ENCODE data around the gene ZNF426. TPM values are rescaled to one million over a fixed set of nuclear protein-coding genes. Genes with fewer than 3 reads are reported as not detected.

The ZNF426 gene
- total and polyA plus RNA-seq, 2 of the 13 experiments (the other 11 are each of a cell fraction or from before 2014, with no cell fraction given) = 3.8 to 14.9 TPM

DNA sequence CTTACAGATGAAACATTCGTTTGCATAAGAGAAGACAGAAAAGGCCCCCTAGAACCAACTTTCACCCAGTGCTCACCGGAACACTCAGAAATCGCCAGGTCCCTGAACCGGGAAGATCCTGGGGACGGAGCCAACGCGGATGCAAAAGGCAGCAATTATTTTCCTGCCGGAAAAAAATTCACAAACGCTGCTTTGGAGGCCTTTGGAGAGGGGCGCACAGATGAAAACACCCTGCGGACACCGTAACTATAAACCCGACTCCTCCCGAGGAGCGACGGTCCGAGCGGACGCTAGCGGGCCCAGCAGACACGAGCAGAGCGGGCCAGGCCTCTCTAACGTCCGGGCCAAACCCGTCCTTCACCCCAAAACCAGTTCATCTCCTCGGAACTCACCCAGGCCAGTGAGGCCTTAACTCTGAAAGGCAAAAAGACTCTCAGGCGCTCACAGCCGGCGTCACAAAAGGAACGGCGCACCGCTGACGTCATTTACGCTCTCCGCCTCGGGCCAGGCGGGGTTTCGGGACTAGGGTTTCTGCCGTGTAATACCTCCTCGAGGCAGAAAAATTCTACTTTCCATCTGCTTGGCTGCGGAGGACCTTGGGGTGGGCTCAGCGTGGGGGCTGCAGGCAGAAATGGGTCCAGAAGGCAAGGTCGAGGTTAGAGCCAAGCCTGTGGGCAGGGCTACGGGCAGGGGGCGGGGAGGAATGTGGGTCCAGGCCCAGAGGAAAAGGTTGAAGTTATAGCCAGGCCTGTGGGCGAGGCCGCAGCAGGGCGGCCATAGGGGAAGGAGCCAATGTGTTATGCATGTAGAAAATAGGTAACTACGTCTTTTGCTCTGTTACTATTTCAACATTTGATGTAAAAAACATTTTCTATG, at the start of gene ZNF426 (continued):
- no peak for TF ChIP-seq ZNF468 (CRISPR knock-in tag; IDR thresholded peaks at IDR 0.05)
- 0 out of 2 replicates have a peak, but pooled peaks have one; percentile 44 for TF ChIP-seq ZNF543 (CRISPR knock-in tag; IDR thresholded peaks at IDR 0.05)
- TF ChIP-seq ADNP (CRISPR knock-in tag; IDR thresholded peaks at IDR 0.05) = no peak
- TF ChIP-seq SAP130 (CRISPR knock-in tag; IDR thresholded peaks at IDR 0.05; ENCODE audit: low read depth) = peak; percentile 89
- TF ChIP-seq, protein P1, sequence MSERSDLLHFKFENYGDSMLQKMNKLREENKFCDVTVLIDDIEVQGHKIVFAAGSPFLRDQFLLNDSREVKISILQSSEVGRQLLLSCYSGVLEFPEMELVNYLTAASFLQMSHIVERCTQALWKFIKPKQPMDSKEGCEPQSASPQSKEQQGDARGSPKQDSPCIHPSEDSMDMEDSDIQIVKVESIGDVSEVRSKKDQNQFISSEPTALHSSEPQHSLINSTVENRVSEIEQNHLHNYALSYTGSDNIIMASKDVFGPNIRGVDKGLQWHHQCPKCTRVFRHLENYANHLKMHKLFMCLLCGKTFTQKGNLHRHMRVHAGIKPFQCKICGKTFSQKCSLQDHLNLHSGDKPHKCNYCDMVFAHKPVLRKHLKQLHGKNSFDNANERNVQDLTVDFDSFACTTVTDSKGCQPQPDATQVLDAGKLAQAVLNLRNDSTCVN (CRISPR knock-in tag; IDR thresholded peaks at IDR 0.05; ENCODE audit: borderline replicate concordance) = no peak
- peak; percentile 76; the same call in 1 of the 2 replicates for TF ChIP-seq ZNF790 (CRISPR knock-in tag; IDR thresholded peaks at IDR 0.05; ENCODE audit: borderline replicate concordance)
- TF ChIP-seq ZNF329 (CRISPR knock-in tag; IDR thresholded peaks at IDR 0.05; ENCODE audit: low read depth) = no peak
- no peak for TF ChIP-seq ZNF720 (CRISPR knock-in tag; IDR thresholded peaks at IDR 0.05)
- TF ChIP-seq SIN3A (IDR thresholded peaks at IDR 0.05; ENCODE audit: borderline replicate concordance, low read depth, low read length) = no peak
- TF ChIP-seq TRIM24 (CRISPR knock-in tag; IDR thresholded peaks at IDR 0.05) = no peak
- TF ChIP-seq SNAPC2 (CRISPR knock-in tag; IDR thresholded peaks at IDR 0.05) = 0 out of 2 replicates have a peak, but pooled peaks have one; percentile 51
- TF ChIP-seq TMF1 (CRISPR knock-in tag; IDR thresholded peaks at IDR 0.05; ENCODE audit: low read depth) = 0 out of 2 replicates have a peak, but pooled peaks have one; percentile 36
- TF ChIP-seq GATAD1 (CRISPR knock-in tag; IDR thresholded peaks at IDR 0.05) = peak; percentile 97
- no peak for TF ChIP-seq RCOR2 (CRISPR knock-in tag; IDR thresholded peaks at IDR 0.05)
- TF ChIP-seq MEF2D (CRISPR knock-in tag; IDR thresholded peaks at IDR 0.05) = peak; percentile 66; the same call in 1 of the 2 replicates
- TF ChIP-seq JUN (CRISPR knock-in tag; IDR thresholded peaks at IDR 0.05) = no peak
- peak; percentile 41; the same call in 1 of the 2 replicates for TF ChIP-seq GFI1 (CRISPR knock-in tag; IDR thresholded peaks at IDR 0.05; ENCODE audit: borderline replicate concordance)
- no peak for TF ChIP-seq CCAR2 (optimal IDR thresholded peaks at IDR 0.05; ENCODE audit: low read depth, low read length)
- TF ChIP-seq, protein P2, sequence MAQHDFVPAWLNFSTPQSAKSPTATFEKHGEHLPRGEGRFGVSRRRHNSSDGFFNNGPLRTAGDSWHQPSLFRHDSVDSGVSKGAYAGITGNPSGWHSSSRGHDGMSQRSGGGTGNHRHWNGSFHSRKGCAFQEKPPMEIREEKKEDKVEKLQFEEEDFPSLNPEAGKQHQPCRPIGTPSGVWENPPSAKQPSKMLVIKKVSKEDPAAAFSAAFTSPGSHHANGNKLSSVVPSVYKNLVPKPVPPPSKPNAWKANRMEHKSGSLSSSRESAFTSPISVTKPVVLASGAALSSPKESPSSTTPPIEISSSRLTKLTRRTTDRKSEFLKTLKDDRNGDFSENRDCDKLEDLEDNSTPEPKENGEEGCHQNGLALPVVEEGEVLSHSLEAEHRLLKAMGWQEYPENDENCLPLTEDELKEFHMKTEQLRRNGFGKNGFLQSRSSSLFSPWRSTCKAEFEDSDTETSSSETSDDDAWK (CRISPR knock-in tag; IDR thresholded peaks at IDR 0.05) = no peak
- TF ChIP-seq, protein P3, sequence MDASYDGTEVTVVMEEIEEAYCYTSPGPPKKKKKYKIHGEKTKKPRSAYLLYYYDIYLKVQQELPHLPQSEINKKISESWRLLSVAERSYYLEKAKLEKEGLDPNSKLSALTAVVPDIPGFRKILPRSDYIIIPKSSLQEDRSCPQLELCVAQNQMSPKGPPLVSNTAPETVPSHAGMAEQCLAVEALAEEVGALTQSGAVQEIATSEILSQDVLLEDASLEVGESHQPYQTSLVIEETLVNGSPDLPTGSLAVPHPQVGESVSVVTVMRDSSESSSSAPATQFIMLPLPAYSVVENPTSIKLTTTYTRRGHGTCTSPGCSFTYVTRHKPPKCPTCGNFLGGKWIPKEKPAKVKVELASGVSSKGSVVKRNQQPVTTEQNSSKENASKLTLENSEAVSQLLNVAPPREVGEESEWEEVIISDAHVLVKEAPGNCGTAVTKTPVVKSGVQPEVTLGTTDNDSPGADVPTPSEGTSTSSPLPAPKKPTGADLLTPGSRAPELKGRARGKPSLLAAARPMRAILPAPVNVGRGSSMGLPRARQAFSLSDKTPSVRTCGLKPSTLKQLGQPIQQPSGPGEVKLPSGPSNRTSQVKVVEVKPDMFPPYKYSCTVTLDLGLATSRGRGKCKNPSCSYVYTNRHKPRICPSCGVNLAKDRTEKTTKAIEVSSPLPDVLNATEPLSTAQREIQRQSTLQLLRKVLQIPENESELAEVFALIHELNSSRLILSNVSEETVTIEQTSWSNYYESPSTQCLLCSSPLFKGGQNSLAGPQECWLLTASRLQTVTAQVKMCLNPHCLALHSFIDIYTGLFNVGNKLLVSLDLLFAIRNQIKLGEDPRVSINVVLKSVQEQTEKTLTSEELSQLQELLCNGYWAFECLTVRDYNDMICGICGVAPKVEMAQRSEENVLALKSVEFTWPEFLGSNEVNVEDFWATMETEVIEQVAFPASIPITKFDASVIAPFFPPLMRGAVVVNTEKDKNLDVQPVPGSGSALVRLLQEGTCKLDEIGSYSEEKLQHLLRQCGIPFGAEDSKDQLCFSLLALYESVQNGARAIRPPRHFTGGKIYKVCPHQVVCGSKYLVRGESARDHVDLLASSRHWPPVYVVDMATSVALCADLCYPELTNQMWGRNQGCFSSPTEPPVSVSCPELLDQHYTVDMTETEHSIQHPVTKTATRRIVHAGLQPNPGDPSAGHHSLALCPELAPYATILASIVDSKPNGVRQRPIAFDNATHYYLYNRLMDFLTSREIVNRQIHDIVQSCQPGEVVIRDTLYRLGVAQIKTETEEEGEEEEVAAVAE (CRISPR knock-in tag; IDR thresholded peaks at IDR 0.05; ENCODE audit: borderline replicate concordance) = no peak
- no peak for TF ChIP-seq FIP1L1 (IDR thresholded peaks at IDR 0.05; ENCODE audit: borderline replicate concordance, insufficient read depth, low read depth, low read length)
